HG02981 (cell line): ENCODE results near the gene CBS.
"Not testable (repeated sequence)": the region's sequence is repeated elsewhere in the genome, so short reads cannot be mapped to it uniquely, and the experiment has no call there.

Source experiments
- ATAC-seq: cut with Tn5 transposase; IDR thresholded peaks from one replicate; pipeline ENCODE4 v1.9.1; 2021; ENCODE audit warnings: mild to moderate bottlenecking, moderate library complexity; ENCODE audit not compliant: unreplicated experiment

The CBS gene

GRCh38 chr21:43069682-43070081 lies 6.0 kb downstream of the CBS start:
- ATAC-seq: not testable (repeated sequence)

GRCh38 chr21:43068065-43068464 lies 7.6 kb downstream of the CBS start:
- ATAC-seq: not testable (repeated sequence)

GRCh38 chr21:43066690-43067089 lies 8.9 kb downstream of the CBS start:
- not testable (repeated sequence) for ATAC-seq

- ATAC-seq: not testable (repeated sequence)
These were observed 9.6 kb downstream of the CBS start for GRCh38 chr21:43065991-43066390.

GRCh38 chr21:43064265-43064917 lies 11.2 kb downstream of the CBS start:
- not testable (repeated sequence) for ATAC-seq

- ATAC-seq: not testable (repeated sequence)
These were observed 12.5 kb downstream of the CBS start for GRCh38 chr21:43062955-43063664.

- ATAC-seq: not testable (repeated sequence)
These were observed 22.5 kb downstream of the CBS start for GRCh38 chr21:43053112-43053511.

- ATAC-seq: not testable (repeated sequence)
These were observed 29.5 kb downstream of the CBS start for GRCh38 chr21:43045876-43046821.

GRCh38 chr21:43045165-43045875 lies 30.3 kb downstream of the CBS start:
- ATAC-seq: not testable (repeated sequence)

- ATAC-seq: not testable (repeated sequence)
These were observed 31.1 kb downstream of the CBS start for GRCh38 chr21:43044547-43044946.

GRCh38 chr21:43043291-43043690 lies 32.3 kb downstream of the CBS start:
- ATAC-seq: not testable (repeated sequence)

- not testable (repeated sequence) for ATAC-seq
These were observed 33.5 kb downstream of the CBS start for GRCh38 chr21:43042169-43042568.

- ATAC-seq: not testable (repeated sequence)
These were observed 37.0 kb downstream of the CBS start for GRCh38 chr21:43038659-43039044.

GRCh38 chr21:43037918-43038658 lies 37.5 kb downstream of the CBS start:
- ATAC-seq: not testable (repeated sequence)

- ATAC-seq: not testable (repeated sequence)
These were observed 38.7 kb downstream of the CBS start for GRCh38 chr21:43036889-43037288.

- no peak for ATAC-seq
These were observed 40.8 kb downstream of the CBS start for GRCh38 chr21:43034826-43035225.

- ATAC-seq: no peak
These were observed 41.5 kb downstream of the CBS start for GRCh38 chr21:43034101-43034500.

- no peak for ATAC-seq
These were observed 44.5 kb downstream of the CBS start for GRCh38 chr21:43031121-43031619.

GRCh38 chr21:43029785-43030184 lies 45.9 kb downstream of the CBS start:
- no peak for ATAC-seq
